ENCODE results near the gene MASTL. TPM values are rescaled to one million over a fixed set of nuclear protein-coding genes. Genes with fewer than 3 reads are reported as not detected.
A peak's percentile ranks its signal among the peaks of the same experiment; 100 is the strongest.
"Not testable (repeated sequence)": the region's sequence is repeated elsewhere in the genome, so short reads cannot be mapped to it uniquely, and the experiment has no call there.

Gene MASTL
- 1 to 10 TPM; 2.9 to 3.1 TPM for total RNA-seq
- long read RNA-seq, partial matches to known transcripts, result 0 of 2 reads
- long read RNA-seq, other reads (novel, unspliced or antisense), result 0 of 2 reads

DNA sequence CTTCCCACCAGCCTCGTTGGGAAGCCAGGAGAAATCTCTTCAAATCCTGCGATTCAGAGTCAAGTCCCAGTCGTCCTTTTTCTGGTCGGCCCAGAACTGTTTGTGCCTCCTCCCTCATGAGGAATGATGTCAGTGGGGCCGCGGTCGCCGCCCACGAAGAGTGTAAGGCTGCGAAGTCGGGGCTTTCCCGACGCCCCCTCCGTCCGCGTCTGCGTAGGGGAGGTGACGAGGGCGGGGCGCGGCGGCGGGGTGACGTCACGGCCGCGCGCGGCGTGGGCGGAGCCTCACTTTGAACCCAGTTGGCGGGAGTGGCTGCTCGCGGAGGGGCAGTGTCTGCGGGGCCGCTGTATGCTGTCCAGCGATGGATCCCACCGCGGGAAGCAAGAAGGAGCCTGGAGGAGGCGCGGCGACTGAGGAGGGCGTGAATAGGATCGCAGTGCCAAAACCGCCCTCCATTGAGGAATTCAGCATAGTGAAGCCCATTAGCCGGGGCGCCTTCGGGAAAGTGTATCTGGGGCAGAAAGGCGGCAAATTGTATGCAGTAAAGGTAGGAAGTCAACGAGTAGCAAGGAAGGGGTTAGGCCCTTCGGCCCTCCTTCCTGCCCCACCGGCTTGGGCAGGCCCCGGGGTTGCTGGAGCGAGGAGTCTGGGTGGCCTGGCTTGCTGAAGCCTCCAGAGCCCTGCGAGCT is at the start of gene MASTL:
Gene MASTL, plus strand, starts transcription at position 287 of the 689 bp plus-strand sequence. Its CDS starts 75 bp downstream, at position 362.
- DNase-seq (peak; percentile 96), ATAC-seq (peak; percentile 97)
- intact Hi-C loops (cut with DNase I), result no loop called here

DNA sequence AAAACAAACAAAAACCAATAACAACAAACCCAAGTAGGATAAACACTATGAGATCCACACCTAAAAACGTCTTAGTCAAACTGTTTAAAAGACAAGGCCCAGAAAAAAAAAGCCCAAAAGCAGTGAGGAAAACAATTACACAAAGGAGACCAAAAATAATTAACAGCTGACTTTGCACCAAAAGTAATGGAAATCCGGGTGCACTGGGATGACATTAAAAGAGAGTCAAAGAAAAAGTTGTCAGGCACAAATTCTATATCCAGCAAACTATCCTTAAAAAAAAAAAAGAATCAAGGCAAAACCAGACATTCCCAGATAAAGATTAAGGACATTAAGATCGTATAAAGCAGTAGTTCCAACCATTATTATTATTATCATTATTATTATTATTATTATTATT is 47.0 kb upstream of the MASTL start:
- ATAC-seq (no peak), DNase-seq (no peak)
- intact Hi-C loops (cut with DNase I), result no loop called here

DNA sequence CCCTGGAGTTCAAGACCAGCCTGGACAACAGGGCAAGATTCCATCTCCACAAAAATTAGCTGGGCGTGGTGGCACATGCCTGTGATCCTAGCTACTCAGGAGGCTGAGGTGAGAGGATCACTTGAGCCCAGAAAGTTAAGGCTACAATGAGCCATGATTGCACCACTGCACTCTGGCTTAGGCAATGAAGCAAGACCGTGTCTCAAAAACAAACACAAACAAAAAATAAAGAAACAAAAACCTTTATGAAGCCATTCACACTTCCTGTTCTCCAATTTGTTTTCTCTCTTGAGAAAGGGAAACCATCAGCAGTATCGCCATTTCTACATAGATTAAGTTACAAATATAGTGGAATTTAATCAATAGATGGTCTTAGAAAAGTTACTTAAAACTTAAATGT is 20.8 kb upstream of the MASTL start:
- no peak for ATAC-seq
- no peak for DNase-seq
- intact Hi-C loops (cut with DNase I), result no loop called here

DNA sequence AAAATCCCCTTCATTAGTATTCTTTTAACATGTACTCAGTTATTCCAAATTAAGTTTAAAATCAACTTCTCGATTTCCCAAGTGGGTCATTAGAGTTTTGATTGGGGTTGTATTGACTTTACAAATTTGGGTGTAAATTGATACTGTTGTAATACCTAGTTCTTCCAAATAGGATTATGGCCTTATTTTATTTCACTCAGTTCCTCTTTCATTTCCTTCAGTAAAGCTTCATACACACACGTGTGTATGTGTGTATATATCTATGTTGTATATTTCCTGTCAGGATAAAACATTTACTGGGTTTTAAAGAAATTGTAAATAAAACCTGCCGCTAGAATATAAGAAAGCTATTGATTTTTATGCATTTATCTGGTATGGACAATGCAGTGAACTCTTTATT is 16.9 kb upstream of the MASTL start:
- DNase-seq (no peak), ATAC-seq (no peak)
- intact Hi-C loops (cut with DNase I), result no loop called here

DNA sequence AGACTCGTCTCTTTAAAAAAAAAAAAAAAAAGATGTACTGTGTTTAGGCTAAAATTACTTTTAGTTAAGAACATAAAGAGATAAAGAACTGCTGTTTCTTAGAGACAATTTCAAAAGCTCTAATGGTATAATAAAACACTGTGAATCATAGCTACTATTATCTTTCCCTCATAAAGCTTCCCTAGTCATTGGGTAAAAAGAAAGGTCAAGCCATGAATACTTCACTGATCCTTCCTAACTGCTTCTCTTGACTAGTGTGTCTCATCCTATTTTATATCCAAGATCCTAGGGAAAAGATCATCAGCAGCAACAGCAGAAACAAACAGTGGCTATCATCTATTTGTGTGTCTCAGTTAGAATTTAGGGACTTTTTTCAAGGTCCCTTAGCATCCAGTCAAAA is 11.5 kb upstream of the MASTL start:
- intact Hi-C loops (cut with DNase I), result no loop called here
- DNase-seq, result no peak
- no peak for ATAC-seq

DNA sequence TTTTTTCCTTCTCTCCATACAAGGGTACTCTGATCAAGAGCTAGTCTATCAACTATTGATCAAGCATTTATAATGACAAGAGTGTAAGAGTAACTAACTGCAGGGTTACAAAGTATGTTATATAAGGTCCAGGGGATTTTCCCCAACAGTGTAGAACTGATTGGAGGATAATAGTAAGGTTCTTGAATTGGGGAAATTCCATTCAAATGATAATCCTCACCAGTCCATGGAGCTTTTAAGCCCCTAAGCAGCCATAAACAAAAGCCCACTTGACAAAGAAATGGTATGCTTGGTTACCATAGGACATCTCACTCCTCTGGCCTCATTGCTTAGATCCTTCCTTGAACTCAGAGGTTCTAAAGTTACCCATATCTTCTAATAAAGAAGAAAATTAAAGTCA is 9.2 kb upstream of the MASTL start:
- DNase-seq (no peak), ATAC-seq (no peak)
- intact Hi-C loops (cut with DNase I), result no loop called here

DNA sequence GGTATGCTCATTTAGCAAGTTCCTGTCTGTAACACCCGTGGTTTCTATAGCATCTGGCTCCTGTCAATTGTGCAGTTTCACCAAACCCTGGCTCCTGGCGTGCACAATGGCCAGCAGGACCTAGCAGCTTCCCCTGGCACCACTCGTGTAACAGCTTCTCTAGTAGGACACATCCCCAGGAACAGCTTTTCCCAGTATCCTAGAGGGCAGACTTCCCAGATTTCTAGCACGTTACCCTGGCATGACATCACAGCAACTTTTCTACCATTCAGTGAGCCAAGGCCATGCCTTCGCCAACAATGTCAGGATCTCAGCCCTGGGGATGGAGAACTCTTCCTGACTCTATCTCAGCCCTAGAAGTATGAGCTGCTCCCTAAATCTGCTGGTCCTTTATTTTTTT is 7.5 kb upstream of the MASTL start:
- DNase-seq, result no peak
- intact Hi-C loops (cut with DNase I), result no loop called here
- peak; percentile 35 to 38 for ATAC-seq

DNA sequence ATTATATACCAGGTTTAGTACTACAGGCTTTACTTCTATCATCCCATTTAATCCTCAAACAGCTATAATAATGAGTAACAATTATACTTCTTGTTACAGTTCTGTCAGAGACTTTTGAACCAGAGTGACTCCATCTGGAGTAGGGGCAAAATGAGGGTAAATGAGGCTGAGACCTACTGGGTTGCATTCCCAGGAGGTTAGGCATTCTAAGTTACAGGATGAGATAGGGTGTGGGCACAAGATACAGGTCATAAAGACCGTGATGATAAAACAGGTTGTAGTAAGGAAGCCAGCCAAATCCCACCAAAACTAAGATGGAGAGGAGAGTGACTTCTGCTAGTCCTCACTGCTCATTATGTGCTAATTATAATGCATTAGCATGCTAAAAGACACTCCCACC is 4.9 kb upstream of the MASTL start:
- intact Hi-C loops (cut with DNase I), result no loop called here
- DNase-seq (no peak), ATAC-seq (no peak)

DNA sequence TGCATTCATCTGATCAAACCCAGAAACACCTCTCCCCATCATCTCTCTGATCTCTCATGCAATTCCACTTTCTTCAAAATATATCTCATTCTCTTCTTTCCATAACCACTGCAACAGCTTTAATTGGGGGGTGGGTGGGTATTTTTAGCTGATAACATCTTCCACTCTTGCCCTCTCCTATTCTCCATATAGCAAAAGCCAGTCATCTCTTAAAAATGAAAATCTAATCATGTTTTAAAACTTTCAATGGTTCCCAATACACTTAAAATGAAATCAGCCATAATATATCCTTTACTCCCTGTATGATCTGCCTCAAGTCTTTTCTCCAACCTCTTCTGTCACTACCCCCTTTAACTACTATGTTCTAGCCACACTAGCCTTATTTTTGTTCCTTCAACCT is 2.5 kb upstream of the MASTL start:
- DNase-seq, result no peak
- intact Hi-C loops (cut with DNase I), result no loop called here
- ATAC-seq, result no peak

DNA sequence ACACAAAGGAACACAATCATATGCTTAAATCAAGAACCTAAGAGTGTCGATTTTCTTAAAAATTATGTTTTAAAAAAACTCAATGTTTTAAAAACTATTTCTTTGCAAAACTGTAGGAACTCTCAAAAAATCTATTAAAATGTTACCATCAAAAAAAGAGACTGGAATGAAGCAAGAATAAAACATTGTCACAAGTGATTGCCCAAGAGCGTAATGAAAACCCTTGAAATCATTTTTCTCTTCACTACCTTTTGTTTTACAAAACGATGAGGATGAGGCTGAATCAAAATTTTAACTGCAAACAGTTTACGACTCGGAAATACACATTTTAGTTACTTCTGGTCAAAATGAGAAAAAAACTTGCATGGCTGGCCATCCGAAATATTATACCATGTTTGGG is 1.8 kb upstream of the MASTL start:
- DNase-seq, result no peak
- intact Hi-C loops (cut with DNase I), result no loop called here
- no peak for ATAC-seq

DNA sequence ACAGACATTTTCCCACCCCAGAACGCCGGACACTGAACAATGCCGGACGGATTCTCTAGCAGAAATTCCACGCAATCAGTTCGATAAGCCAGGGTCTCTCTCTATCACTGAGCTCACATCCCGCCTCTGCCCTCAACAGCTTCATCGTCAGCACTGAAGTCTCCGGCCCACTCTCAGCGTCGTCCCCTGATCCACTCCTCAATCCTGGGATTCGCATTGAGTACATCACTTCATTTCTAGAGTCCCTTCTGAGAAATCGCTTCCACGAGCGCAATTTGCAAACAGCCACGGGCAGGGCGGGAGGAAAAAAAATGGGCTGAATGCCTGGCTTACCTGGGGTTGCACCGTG is 1.3 kb upstream of the MASTL start:
- DNase-seq, result peak; percentile 26
- peak in 1 of 2 donors; percentile 1 for ATAC-seq
- intact Hi-C loops (cut with DNase I), result no loop called here

DNA sequence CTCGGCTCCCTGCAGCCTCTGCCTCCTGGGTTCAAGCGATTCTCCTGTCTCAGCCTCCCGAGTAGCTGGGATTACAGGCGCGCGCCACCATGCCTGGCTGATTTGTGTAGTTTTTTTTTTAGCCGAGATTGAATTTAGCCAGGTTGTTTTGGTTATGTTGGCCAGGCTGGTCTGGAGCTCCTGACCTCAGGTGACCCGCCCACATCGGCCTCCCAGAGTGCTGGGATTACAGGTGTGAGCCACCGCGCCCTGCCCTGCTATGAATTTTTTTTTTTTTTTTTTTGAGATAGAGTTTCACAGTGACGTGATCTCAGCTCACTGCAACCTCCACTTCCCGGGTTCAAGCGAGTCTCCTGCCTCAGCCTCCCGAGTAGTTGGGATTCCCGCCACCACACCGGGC is 1.4 kb downstream of the MASTL start:
- intact Hi-C loops (cut with DNase I); ATAC-seq; DNase-seq: not testable (repeated sequence)

DNA sequence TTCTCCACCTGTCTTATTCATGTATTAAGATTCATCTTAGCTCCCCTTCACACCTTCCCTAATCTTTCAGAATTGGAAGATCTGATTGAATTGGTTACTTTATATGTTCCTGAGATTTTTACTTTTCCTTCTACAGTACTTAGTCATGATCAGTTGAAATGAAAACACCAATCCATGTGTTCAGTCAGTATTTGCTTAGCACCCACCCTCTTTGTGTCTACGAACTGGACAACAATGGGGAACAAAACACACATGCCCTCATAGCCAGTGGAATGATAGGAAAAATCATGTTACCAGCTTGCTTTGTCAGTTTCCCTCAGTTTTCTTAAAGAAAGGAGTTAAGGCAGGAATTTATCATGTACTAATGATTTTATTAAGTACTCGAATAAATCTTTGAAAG is 2.0 kb downstream of the MASTL start:
- DNase-seq (no peak), ATAC-seq (no peak)
- intact Hi-C loops (cut with DNase I), result no loop called here

DNA sequence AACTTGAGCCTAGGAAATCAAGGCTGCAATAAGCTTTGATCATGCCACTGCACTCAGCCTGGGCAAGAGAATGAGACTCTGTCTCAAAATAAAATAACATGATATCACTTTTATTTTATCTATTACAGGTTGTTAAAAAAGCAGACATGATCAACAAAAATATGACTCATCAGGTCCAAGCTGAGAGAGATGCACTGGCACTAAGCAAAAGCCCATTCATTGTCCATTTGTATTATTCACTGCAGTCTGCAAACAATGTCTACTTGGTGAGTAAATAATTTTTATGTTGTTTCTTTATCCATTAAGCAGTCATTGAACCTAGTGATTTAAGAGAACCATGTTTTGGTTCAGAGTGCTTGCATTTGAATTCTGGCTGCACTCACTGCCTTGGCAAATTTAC is 3.3 kb downstream of the MASTL start:
- intact Hi-C loops (cut with DNase I), result no loop called here
- DNase-seq (no peak), ATAC-seq (no peak)

DNA sequence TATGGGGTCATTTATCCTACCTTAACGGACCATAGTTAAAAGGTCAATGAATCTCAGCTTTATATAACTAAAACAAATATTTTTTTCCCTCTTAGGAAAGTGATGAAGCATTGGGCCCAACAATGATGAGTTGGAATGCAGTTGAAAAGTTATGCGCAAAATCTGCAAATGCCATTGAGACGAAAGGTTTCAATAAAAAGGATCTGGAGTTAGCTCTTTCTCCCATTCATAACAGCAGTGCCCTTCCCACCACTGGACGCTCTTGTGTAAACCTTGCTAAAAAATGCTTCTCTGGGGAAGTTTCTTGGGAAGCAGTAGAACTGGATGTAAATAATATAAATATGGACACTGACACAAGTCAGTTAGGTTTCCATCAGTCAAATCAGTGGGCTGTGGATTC is 14.7 kb downstream of the MASTL start:
- ATAC-seq (no peak), DNase-seq (no peak)
- intact Hi-C loops (cut with DNase I), result no loop called here

DNA sequence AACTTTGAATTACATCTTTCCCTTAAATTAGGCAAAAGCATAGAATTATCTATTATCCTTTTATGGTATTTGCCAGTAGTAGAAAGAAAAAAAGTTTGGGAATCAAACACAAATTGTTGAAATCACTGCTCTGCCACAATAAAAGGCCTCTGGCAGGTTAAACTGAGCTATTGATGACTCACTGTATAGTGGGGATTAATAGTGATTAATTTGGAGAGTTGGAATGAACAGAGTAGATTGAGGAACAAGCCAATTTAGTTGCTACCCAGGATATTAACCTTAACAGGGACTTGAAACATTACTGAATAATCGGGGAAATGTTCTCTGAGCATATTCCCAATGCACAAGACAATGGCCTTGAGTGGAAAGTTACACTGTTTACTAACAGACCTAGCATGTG is 33.1 kb downstream of the MASTL start:
- DNase-seq (no peak), ATAC-seq (no peak)
- intact Hi-C loops (cut with DNase I), result no loop called here

DNA sequence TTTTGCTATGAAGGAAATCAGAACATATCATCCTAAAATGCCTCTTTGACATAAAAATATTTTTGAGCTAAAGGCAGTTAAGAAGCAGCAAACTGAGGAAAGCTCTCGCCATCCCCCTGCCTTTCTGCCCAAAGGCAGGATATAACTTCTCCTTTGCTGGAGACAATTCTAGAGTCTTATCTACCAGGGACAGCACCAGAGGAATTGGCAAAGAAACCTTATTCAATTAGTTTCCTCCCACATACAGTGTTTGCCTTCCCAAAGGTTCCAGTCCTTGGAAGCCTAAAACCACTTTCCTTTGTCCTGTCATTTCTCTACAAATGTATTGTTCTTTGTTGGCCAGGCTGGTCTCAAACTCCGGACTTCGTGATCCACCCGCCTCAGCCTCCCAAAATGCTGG is 33.7 kb downstream of the MASTL start:
- DNase-seq, result no peak
- ATAC-seq, result no peak
- intact Hi-C loops (cut with DNase I), result no loop called here

DNA sequence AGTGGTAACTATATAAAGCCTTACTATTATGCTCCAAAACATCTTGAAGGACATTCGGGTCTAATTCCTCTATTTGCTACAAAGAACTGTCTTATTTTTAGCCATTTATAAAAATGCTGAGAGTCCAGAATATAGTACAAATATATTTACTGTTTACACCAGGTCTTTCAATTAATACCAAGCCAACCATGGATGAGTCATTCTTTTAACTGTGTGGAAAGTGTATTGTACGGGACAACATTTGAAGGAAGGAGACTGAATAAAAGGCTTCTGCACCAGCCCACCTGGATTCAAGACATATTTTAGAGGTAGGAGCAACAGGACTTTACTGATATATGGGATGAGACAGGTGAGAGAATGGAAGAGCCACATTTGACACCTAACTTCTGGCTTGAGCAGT is 35.4 kb downstream of the MASTL start:
- intact Hi-C loops (cut with DNase I), result no loop called here
- no peak for ATAC-seq
- no peak for DNase-seq

DNA sequence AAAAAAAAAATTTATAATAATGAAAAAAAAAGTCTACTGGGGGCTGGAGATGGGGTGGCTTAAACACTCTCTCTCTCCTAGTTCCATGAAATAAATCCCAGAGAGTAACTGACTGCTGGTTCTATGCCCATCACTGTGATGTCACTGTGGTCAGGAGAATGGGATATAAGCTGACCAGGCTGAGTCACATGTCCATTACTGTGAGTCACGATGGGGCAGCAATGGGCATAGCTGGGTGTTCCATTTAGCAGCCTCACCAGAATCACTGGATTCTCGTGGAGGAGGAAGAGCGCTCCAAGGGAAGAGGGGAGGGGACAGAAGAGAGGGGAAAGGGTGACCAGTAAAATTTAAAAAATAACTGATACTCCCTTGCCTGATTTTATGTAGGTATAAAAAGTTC is 37.1 kb downstream of the MASTL start:
- peak in 1 of 2 donors; percentile 96 for ATAC-seq
- no peak for DNase-seq
- intact Hi-C loops (cut with DNase I), result no loop called here

DNA sequence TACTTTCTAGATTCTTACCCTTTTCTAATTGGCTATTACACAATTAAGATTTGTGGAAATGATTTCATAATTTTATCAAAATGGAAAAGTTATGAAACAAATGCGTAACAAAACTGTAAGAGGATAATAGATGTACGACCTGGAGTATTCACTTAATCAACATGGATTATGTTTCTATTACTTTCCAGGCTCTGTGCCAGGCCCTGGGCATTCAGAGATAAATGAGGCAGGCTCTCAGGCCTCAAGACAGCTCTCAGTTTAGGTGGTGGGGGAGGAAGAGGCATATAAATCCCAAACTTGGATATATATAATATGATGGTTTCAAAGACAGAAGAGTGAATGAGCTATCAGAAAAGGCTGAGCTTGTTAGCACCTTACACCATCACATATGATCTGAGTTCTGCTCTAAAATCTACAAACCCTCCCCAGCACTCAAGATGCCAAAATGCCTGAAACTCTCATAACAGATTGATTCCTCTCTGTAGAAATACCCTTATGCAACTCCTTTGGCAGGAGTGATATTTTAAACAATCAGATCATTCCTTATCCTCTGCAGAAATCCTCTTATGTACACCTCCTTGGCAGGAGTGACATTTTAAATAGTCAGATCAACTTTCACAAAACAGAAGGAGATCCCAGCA is 42.9 kb downstream of the MASTL start:
- intact Hi-C loops (cut with DNase I), result no loop called here
- peak in 1 of 2 donors; percentile 94 for ATAC-seq
- DNase-seq, result peak; percentile 28

DNA sequence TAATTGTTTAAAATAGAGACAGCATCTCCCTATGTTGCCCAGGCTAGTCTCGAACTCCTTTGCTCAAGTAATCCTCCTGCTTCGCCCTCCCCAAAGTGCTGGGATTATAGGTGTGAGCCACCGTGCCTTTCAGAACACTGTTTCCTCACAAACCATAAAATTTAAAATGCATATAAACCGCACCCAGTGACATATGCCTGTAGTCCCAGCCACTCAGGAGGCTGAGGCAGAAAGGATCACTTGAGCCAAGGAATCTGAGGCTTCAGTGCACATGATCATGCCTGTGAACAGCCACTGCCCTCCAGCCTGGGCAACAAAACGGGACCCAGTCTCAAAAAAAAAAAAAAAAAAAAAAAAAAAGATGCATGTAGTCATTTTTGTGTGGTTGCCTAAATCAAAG is 48.7 kb downstream of the MASTL start:
- intact Hi-C loops (cut with DNase I), result no loop called here
- ATAC-seq (no peak), DNase-seq (no peak)

Measured in left cardiac atrium (tissue), 4 donors.